BJ (cell line): ENCODE results near the gene ABHD14A. TPM values are rescaled to one million over a fixed set of nuclear protein-coding genes. Genes with fewer than 3 reads are reported as not detected.

ENCODE experiments used
- CTCF ChIA-PET: fragments of 350-600 bp; formaldehyde crosslinking; extraction: SDS; loops from one replicate; lab custom pipeline; 2021; ENCODE audit warnings: antibody characterized with exemption, inconsistent platforms; lab: Yijun Ruan, JAX
- POLR2A ChIA-PET: fragments of 300-600 bp; sonication (Branson Sonifier 250); formaldehyde crosslinking; extraction: SDS; loops from one replicate; lab custom pipeline; 2021; ENCODE audit warnings: antibody characterized with exemption; lab: Charles Lee
- DNase-seq: peaks from one replicate; pipeline ENCODE4 v3.0.0-alpha.2; 2011; ENCODE audit warnings: low read depth
- H3K27me3 ChIP-seq: 2 replicates; pipeline ENCODE4 v1.6.0; 2011; ENCODE audit warnings: low read length; ENCODE audit not compliant: control insufficient read depth, insufficient read depth
- H3K36me3 ChIP-seq: 2 replicates; pipeline ENCODE4 v1.5.1; 2011; ENCODE audit warnings: low read length; ENCODE audit not compliant: control insufficient read depth, insufficient read depth
- H3K4me3 ChIP-seq: 2 replicates; pipeline ENCODE4 v1.5.1; 2011; ENCODE audit warnings: low read depth, mild to moderate bottlenecking, control low read depth, low read length
- polyA plus RNA-seq: library from polyadenylated mRNA; depleted of rRNA; stranded (reverse); fragments of >200 nt; gene quantifications from 2 replicates; pipeline ENCODE4 v1.2.3, GENCODE V29; 2011
- TF ChIP-seq, protein P1 (sequence below): IDR thresholded peaks from 2 replicates; pipeline ENCODE4 v1.5.1; 2011; ENCODE audit warnings: low read depth, mild to moderate bottlenecking, control low read depth, inconsistent platforms, low read length, moderate library complexity; ENCODE audit not compliant: insufficient read depth

ABHD14A gene
- polyA plus RNA-seq, 1 experiment = 16.5 TPM

DNA sequence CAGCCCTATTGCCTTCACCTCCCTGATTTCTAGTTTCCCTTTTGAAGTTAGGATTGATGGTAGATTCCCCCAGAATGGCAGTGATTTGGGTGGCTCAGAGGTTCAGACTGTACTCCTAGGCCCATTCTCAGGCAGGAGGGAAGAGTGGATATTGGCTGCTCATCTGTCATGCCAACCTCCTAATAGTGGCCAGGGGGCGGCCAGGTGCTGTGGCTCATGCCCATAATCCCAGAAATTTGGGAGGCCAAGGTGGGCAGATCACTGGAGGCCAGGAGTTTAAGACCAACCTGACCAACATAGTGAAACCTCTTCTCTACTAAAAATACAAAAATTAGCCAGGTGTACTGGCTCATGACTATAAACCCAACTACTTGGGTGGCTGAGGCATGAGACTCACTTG is 44.4 kb upstream of the ABHD14A start:
- H3K4me3 ChIP-seq = no peak overlapping the region
- H3K27me3 ChIP-seq = no peaks in the 10 kb centered on the region
- CTCF ChIA-PET = no interaction called here
- peaks cover 19% of the 10 kb centered on the region for H3K36me3 ChIP-seq
- no peak for DNase-seq
- POLR2A ChIA-PET = no interaction called here
- TF ChIP-seq, protein P1, sequence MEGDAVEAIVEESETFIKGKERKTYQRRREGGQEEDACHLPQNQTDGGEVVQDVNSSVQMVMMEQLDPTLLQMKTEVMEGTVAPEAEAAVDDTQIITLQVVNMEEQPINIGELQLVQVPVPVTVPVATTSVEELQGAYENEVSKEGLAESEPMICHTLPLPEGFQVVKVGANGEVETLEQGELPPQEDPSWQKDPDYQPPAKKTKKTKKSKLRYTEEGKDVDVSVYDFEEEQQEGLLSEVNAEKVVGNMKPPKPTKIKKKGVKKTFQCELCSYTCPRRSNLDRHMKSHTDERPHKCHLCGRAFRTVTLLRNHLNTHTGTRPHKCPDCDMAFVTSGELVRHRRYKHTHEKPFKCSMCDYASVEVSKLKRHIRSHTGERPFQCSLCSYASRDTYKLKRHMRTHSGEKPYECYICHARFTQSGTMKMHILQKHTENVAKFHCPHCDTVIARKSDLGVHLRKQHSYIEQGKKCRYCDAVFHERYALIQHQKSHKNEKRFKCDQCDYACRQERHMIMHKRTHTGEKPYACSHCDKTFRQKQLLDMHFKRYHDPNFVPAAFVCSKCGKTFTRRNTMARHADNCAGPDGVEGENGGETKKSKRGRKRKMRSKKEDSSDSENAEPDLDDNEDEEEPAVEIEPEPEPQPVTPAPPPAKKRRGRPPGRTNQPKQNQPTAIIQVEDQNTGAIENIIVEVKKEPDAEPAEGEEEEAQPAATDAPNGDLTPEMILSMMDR = no peak

DNA sequence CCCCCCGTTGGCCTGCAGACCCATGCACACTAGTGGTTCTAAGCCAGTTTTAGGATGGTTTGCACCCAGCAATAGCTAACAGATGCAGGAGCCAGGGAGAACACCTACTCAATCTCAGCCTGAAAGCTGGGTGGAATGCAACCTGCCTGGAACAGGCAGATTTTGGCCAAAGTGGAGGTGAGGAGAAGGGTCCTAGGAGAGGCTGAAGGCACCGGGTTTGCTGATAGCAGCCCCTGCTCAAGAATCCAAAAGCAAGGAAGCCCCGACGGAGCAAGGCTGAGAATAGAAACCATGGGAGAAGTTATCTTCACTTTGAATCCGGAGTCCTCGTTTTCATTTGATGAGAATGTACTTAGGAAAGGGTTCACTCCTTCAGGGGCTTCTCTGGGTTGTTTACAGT is 43.1 kb upstream of the ABHD14A start:
- no peak for DNase-seq
- POLR2A ChIA-PET = no interaction called here
- TF ChIP-seq, protein P1 = no peak
- Histone ChIP-seq H3K36me3 (peaks cover 28% of the 10 kb centered on the region), H3K27me3 (no peaks in the 10 kb centered on the region), H3K4me3 (no peak overlapping the region)
- CTCF ChIA-PET = interaction anchor here (1.6 to 2.1 kb wide), 2 partner anchors 10 to 11 kb away, joined by 3 to 11 read pairs; partner anchors contain the start of genes PARP3 and RRP9

DNA sequence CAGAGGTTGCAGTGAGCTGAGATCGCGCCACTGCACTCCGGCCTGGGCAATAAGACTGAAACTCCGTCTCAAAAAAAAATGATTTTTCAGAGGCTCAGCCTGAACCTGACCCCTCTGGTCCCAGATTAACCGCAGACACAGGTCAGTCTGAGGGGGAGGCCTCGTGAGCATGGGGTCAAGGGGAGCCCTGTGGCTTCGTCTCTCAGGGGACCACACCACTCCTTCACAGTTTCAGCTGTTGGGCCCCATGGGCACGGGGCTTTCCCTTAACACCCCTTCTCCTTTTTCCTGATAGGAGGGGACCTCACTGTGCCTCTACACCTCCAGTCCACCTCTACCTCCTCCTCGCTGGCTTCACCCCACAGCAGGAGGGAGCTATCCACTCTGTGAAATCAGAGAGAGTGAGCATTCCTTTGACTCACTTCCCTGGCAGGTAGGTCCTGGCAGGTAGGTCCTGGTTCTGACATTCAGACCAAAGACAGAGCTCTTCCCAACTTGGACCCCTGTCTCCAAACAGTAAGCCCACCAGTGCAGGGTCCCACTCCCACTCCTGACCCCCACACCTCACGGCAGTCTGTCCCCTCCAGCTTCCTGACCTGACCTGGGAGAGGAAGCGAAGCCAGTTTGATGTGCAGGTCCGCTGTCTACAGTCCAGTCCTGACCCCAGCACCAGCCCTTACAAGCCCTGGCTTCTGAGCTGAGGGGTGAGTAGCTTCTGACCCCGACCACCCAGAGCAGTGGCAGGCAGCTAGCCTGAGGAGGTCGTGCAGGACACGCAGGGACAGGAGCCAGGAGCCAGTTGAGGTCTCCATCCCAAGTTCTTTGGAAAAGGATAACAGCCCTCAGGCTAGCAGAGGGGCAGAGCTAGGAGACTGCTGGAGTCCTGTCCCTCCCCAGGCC is 42.1 kb upstream of the ABHD14A start:
- no peak overlapping the region for H3K4me3 ChIP-seq
- POLR2A ChIA-PET = no interaction called here
- TF ChIP-seq, protein P1 = no peak
- H3K36me3 ChIP-seq = peaks cover 37% of the 10 kb centered on the region
- CTCF ChIA-PET = interaction anchor here (1.6 to 2.1 kb wide), 2 partner anchors 9 to 10 kb away, joined by 3 to 11 read pairs; partner anchors contain the start of genes PARP3 and RRP9
- no peak for DNase-seq
- H3K27me3 ChIP-seq = no peaks in the 10 kb centered on the region

DNA sequence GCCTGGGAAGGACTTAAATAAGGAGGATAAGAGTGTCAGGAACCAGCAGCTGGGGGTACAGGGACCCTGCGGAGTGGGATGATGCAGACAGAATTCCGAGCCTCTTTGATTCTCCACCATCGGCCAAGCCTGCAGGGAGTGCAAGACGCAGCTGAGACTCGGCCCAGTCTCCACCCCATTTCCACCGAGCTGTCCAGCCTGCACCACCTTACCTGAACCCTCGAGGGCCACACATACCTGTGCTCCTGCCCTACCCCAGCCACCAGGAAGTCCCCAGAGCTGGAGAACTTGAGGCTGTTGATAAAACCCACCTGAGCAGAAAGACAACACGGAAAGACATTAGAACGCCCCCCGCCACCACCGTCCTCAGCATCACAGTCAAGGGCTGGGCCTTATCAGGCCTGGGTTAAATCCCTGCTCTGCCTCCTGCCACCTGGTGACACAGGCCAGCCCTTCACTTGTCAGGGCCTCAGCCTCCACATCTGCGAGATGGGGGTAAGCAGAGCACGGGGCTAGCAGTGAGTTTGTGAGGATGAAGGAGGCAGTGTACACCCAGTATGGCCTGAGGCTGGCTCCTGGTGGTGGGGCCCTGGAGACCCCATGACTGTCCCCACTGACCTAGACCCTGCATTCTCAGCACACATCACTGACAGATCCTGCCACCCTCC is 41.3 kb upstream of the ABHD14A start:
- CTCF ChIA-PET = interaction anchor here (1.3 to 2.1 kb wide), 2 partner anchors 8 to 40 kb away, joined by 3 to 11 read pairs; partner anchors contain the start of genes ABHD14B, PARP3 and RRP9
- Histone ChIP-seq H3K36me3 (peaks cover 39% of the 10 kb centered on the region), H3K4me3 (no peak overlapping the region), H3K27me3 (no peaks in the 10 kb centered on the region)
- no peak for DNase-seq
- TF ChIP-seq, protein P1 = no peak
- POLR2A ChIA-PET = no interaction called here
